Peyer's patch (tissue), 4 donors: Measurements from ENCODE around the gene SFN. TPM values are rescaled to one million over a fixed set of nuclear protein-coding genes. Genes with fewer than 3 reads are reported as not detected.
"Not testable (repeated sequence)": the region's sequence is repeated elsewhere in the genome, so short reads cannot be mapped to it uniquely, and the experiment has no call there.

ENCODE experiments used
- DNase-seq, 3 donors: peaks; one replicate each; pipeline ENCODE4 v3.0.0-alpha.2; 2017 to 2019
- H3K27ac ChIP-seq, 4 donors: fragments of 200-600 bp; sonication (generic); one replicate each; pipeline ENCODE4 v1.5.1; 2016 to 2019
- H3K27me3 ChIP-seq, 2 donors: fragments of 200-600 bp; sonication (generic); one replicate each; pipeline ENCODE4 v1.5.1; 2019
- H3K36me3 ChIP-seq, 3 donors: fragments of 200-600 bp; sonication (generic); one replicate each; pipeline ENCODE4 v1.5.1; 2016 to 2019
- H3K4me1 ChIP-seq, 4 donors: fragments of 200-600 bp; sonication (generic); one replicate each; pipeline ENCODE4 v1.5.1; 2016 to 2019
- H3K4me3 ChIP-seq, 4 donors: fragments of 200-600 bp; sonication (generic); 1 replicate in 3 of 4; 2 replicates in 1 of 4; pipeline ENCODE4 v1.5.1; 2016 to 2019; ENCODE audit warnings: mild to moderate bottlenecking in 1 of 4
- H3K9me3 ChIP-seq, 4 donors: fragments of 200-600 bp; sonication (generic); one replicate each; pipeline ENCODE4 v1.5.1; 2016 to 2019; ENCODE audit warnings: mild to moderate bottlenecking in 1 of 4
- POLR2A ChIP-seq, 2 donors: fragments of 450-650 bp; IDR thresholded peaks; one replicate each; pipeline ENCODE4 v1.5.1; 2017; ENCODE audit warnings: antibody characterized with exemption in 2 of 2, mild to moderate bottlenecking in 2 of 2, moderate library complexity in 2 of 2
- total RNA-seq, 4 donors: library from RNA; depleted of rRNA; stranded (reverse); fragments of >200 nt; gene quantifications; one replicate each; pipeline ENCODE4 v1.1.0, GENCODE V29; 2016
- TF ChIP-seq, protein P1 (sequence below), 6 experiments: fragments of 450-650 bp in 4 of 6; fragments of 200-600 bp in 2 of 6; sonication (generic) in 1 of 6; IDR thresholded peaks; one replicate each; pipeline ENCODE4 v1.5.1; 2017 to 2019; ENCODE audit warnings: antibody characterized with exemption in 6 of 6, mild to moderate bottlenecking in 3 of 6, moderate library complexity in 1 of 6

Gene SFN
- total RNA-seq, 4 donors from 2014 or later: 19.8 to 66.6 (median 44.6) TPM

DNA sequence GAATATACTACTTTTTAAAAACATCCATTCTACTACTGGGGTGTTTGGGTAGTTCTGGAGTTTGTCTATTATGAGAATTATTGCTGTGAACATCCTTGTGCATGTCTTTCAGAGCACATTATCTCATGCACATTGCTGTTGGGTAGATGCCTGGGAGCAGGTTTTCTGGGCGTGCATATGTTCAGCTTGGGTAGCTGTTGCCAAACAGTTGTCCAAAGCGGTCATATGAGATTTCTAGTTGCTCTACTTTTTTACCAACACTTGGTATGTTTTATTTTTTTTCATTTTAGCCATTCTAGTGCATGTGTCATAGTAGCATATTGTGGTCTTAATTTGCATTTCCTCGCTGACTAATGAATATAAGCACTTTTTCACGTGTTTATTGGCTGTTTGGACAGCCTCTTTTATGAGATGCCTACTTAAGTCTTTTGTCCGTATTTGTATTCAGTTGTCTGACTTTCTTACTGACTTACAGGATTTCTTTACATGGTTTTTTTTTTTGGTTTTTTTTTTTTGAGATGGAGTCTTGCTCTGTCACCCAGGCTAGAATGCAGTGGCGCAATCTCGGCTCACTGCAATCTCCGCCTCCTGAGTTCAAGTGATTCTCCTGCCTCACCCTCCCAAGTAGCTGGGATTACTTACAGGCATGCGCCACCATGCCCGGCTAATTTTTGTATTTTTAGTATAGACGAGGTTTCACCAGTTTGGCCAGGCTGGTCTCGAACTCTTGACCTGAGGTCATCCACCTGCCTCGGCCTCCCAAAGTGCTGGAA is 18.3 kb upstream of the SFN start:
- Histone ChIP-seq H3K9me3 (no peaks in the 10 kb centered on the region), H3K4me3 (no peak overlapping the region), H3K27me3 (no peaks in the 10 kb centered on the region), H3K27ac (no peak overlapping the region), H3K4me1 (peaks cover 0 to 11% (median 2%) of the 10 kb centered on the region in 4 donors), H3K36me3 (peaks cover 0 to 47% (median 0%) of the 10 kb centered on the region in 3 donors)
- no peak for DNase-seq
- no peak for TF ChIP-seq POLR2A (IDR thresholded peaks at IDR 0.05)
- TF ChIP-seq, protein P1, sequence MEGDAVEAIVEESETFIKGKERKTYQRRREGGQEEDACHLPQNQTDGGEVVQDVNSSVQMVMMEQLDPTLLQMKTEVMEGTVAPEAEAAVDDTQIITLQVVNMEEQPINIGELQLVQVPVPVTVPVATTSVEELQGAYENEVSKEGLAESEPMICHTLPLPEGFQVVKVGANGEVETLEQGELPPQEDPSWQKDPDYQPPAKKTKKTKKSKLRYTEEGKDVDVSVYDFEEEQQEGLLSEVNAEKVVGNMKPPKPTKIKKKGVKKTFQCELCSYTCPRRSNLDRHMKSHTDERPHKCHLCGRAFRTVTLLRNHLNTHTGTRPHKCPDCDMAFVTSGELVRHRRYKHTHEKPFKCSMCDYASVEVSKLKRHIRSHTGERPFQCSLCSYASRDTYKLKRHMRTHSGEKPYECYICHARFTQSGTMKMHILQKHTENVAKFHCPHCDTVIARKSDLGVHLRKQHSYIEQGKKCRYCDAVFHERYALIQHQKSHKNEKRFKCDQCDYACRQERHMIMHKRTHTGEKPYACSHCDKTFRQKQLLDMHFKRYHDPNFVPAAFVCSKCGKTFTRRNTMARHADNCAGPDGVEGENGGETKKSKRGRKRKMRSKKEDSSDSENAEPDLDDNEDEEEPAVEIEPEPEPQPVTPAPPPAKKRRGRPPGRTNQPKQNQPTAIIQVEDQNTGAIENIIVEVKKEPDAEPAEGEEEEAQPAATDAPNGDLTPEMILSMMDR (IDR thresholded peaks at IDR 0.05): no peak

- not testable (repeated sequence) for DNase-seq
Measured at GRCh38 chr1:26847826-26848225, 15.1 kb upstream of the SFN start.

DNA sequence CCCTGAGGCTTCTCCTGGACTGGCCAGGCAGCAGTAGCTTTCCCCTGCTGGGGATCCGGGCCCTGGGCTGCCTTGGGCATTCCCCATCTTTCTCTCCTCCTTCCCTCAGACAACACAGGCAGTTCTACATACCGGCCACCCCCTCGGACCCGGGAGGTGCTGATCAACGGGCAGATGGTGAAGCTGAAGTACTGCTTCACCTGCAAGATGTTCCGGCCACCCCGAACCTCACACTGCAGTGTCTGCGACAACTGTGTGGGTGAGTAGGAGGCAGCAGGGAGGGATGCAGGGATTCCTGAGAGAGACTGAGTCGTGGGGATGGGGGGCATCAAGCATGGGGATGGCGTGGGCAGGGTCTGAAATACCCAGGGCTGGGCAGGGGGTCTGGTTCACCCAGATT is 14.4 kb upstream of the SFN start:
- Histone ChIP-seq H3K36me3 (peaks cover 0 to 52% (median 0%) of the 10 kb centered on the region in 3 donors), H3K4me1 (peaks cover 0 to 24% (median 2%) of the 10 kb centered on the region in 4 donors), H3K27ac (peak overlapping the region in 3 of 4 donors; percentile 70 to 96 (median 84)), H3K9me3 (no peaks in the 10 kb centered on the region), H3K4me3 (no peak overlapping the region), H3K27me3 (no peaks in the 10 kb centered on the region)
- no peak for DNase-seq
- TF ChIP-seq, protein P1 (IDR thresholded peaks at IDR 0.05): no peak
- no peak for TF ChIP-seq POLR2A (IDR thresholded peaks at IDR 0.05)

More at GRCh38 chr1:26847826-26848225, 15.1 kb upstream of the SFN start:
- H3K4me1 ChIP-seq: peaks cover 0 to 24% (median 2%) of the 10 kb centered on the region in 4 donors
- H3K4me3 ChIP-seq, H3K9me3 ChIP-seq, H3K27me3 ChIP-seq: not testable (repeated sequence)
- peaks cover 0 to 55% (median 0%) of the 10 kb centered on the region in 3 donors for H3K36me3 ChIP-seq
- peak overlapping the region in 3 of 4 donors; percentile 70 to 96 (median 84) for H3K27ac ChIP-seq

GRCh38 chr1:26848941-26849774 is 13.8 kb upstream of the SFN start:
- DNase-seq: peak in 2 of 3 donors; percentile 96 to 98
- H3K4me3 ChIP-seq: no peak overlapping the region
- peaks cover 0 to 24% (median 2%) of the 10 kb centered on the region in 4 donors for H3K4me1 ChIP-seq
- no peaks in the 10 kb centered on the region for H3K27me3 ChIP-seq
- peaks cover 0 to 52% (median 0%) of the 10 kb centered on the region in 3 donors for H3K36me3 ChIP-seq
- peak overlapping the region in 3 of 4 donors; percentile 70 to 96 (median 84) for H3K27ac ChIP-seq
- no peaks in the 10 kb centered on the region for H3K9me3 ChIP-seq
- TF ChIP-seq POLR2A (IDR thresholded peaks at IDR 0.05): peak; percentile 16 to 83
- TF ChIP-seq, protein P1 (IDR thresholded peaks at IDR 0.05): peak in 2 of 6 experiments; percentile 15 to 22

GRCh38 chr1:26851106-26851684 is 11.8 kb upstream of the SFN start:
- Histone ChIP-seq H3K4me1 (peaks cover 0 to 33% (median 2%) of the 10 kb centered on the region in 4 donors), H3K9me3 (no peaks in the 10 kb centered on the region), H3K4me3 (no peak overlapping the region), H3K27me3 (no peaks in the 10 kb centered on the region), H3K27ac (no peak overlapping the region), H3K36me3 (peaks cover 0 to 61% (median 0%) of the 10 kb centered on the region in 3 donors)
- DNase-seq: no peak
- TF ChIP-seq POLR2A (IDR thresholded peaks at IDR 0.05): no peak
- TF ChIP-seq, protein P1 (IDR thresholded peaks at IDR 0.05): no peak
